T-helper 1 cell treated with Interleukin-12 subunit alpha and Interleukin-12 subunit beta and Interleukin-4 antibody, amounts not matched to agents 30 μg/mL and 1 μg/mL, for 36 hours (primary cell): ENCODE results near the gene FBXL7.

ENCODE experiments used
- H3K27ac Mint-ChIP-seq: one replicate; pipeline ENCODE4 v1.8.0; 2021; ENCODE audit warnings: mild to moderate bottlenecking, mixed read lengths
- H3K27me3 Mint-ChIP-seq: one replicate; pipeline ENCODE4 v1.8.0; 2021; ENCODE audit warnings: low read depth, mixed read lengths
- H3K36me3 Mint-ChIP-seq: one replicate; pipeline ENCODE4 v1.8.0; 2021; ENCODE audit warnings: low read depth, mixed read lengths
- H3K4me1 Mint-ChIP-seq: one replicate; pipeline ENCODE4 v1.8.0; 2021; ENCODE audit warnings: low read depth, mixed read lengths
- H3K4me3 Mint-ChIP-seq: one replicate; pipeline ENCODE4 v1.8.0; 2021; ENCODE audit warnings: mild to moderate bottlenecking, moderate library complexity, mixed read lengths
- H3K9me3 Mint-ChIP-seq: one replicate; pipeline ENCODE4 v1.8.0; 2021; ENCODE audit warnings: mixed read lengths

Gene FBXL7

DNA sequence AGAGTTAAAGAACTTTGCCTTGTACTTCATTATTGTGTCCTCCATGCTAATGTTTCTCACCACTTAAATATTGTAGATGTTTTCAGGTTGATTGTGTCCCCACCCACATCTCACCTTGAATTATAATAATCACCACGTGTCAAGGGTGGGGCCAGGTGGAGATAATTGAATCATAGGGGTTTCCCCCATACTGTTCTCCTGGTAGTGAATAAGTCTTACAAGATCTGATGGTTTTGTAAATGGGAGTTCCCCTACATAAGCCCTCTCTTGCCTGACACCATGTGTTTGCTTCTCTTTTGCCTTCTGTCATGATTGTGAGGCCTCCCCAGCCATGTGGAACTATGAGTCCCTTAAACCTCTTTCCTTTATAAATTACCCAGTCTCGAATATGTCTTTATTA is 248.3 kb downstream of the FBXL7 start:
- Mint-ChIP-seq H3K27me3 (no peaks in the 10 kb centered on the region), H3K9me3 (peaks cover 15% of the 10 kb centered on the region), H3K36me3 (no peaks in the 10 kb centered on the region), H3K4me1 (no peaks in the 10 kb centered on the region), H3K27ac (no peak overlapping the region), H3K4me3 (no peak overlapping the region)

DNA sequence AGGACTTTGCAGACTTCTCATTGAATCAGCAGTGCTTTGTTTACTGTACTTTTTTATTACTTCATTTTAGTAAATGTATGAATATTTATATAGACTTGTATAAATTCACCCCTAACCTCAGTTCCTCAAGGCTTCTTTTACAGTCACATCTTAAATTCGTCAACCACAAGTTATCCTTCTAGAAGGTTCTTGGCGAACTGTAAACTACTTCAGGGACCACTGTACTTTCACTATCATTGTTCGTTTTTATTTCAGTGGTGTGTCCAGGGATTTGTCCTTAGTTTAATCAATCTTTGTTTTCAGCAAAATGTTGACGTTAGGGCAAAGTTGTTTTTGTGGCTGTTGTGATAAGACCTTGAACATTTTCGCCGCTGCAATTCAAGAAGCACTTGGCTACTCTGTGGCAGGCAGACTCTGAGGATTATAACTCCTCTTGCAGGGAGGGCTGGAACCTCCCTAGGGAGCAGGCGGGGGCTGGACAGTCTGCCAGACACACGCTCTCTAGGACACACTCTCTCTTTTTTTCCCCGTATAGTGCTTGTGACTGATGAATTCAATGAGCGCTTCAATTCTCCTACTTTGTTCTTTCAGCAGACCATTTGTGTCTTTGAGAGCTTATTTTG is 252.8 kb downstream of the FBXL7 start:
- no peaks in the 10 kb centered on the region for H3K27me3 Mint-ChIP-seq
- no peaks in the 10 kb centered on the region for H3K4me1 Mint-ChIP-seq
- H3K27ac Mint-ChIP-seq = no peak overlapping the region
- no peaks in the 10 kb centered on the region for H3K36me3 Mint-ChIP-seq
- H3K9me3 Mint-ChIP-seq = peaks cover 10% of the 10 kb centered on the region
- H3K4me3 Mint-ChIP-seq = no peak overlapping the region

DNA sequence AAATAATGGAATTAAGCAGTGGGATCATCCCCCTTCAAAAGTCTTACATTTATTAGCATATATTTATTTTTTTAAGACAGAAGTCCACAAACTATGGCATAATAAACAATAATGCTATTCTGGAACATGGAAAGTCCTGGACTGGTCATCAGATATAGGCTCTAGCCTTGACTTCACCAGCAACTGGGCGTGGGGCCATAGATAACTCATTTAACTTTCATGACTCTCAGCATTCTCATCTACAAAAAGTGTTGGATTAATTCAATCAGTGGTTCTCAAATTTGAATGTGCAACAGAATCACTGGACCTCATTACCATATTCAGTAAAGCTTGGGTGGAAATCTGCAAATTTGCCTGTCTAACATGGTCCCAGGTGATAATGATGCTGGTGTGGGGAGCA is 253.8 kb downstream of the FBXL7 start:
- peaks cover 8% of the 10 kb centered on the region for H3K9me3 Mint-ChIP-seq
- no peaks in the 10 kb centered on the region for H3K4me1 Mint-ChIP-seq
- no peaks in the 10 kb centered on the region for H3K27me3 Mint-ChIP-seq
- no peak overlapping the region for H3K27ac Mint-ChIP-seq
- H3K36me3 Mint-ChIP-seq = no peaks in the 10 kb centered on the region
- no peak overlapping the region for H3K4me3 Mint-ChIP-seq

DNA sequence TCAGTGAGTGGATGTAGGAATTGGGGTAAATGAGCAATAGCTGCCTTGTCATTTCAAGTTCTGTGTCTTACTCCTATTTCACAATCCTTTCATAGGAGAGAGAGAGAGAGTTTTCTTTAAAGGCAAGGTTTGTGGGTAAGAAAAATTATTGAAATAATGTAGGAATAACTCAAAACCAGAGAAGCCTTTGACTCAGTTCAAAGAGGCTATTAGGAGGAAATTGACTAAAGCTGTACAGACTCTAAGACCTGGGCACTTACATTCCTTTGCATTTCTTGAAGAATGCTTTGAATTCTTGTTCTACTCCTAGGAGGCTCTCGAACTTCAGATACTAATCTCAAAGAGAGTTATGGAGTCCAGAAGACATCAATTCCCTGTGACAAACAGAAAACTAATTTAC is 257.1 kb downstream of the FBXL7 start:
- no peak overlapping the region for H3K4me3 Mint-ChIP-seq
- no peak overlapping the region for H3K27ac Mint-ChIP-seq
- H3K36me3 Mint-ChIP-seq = no peaks in the 10 kb centered on the region
- H3K9me3 Mint-ChIP-seq = peaks cover 7% of the 10 kb centered on the region
- H3K27me3 Mint-ChIP-seq = no peaks in the 10 kb centered on the region
- no peaks in the 10 kb centered on the region for H3K4me1 Mint-ChIP-seq

DNA sequence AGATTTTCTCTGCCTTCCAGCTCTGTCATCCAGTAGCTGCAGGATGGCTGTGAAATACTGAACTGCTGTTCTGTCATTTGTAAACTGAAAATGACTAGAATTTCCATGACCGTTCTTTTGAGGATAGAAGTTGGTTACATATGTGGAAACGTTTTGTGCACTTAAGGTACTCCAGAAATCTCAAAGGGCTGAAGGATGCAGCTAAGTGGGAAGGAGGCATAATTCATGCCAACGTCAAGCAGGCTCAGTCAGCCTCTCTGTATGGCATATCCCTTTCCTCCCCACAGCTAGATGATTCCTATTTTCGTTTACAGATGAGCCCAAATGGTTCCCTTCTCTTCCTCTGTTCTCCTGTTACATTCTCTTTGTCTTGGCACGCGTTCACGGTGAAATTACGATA is 257.6 kb downstream of the FBXL7 start:
- no peak overlapping the region for H3K27ac Mint-ChIP-seq
- H3K36me3 Mint-ChIP-seq = no peaks in the 10 kb centered on the region
- H3K4me3 Mint-ChIP-seq = no peak overlapping the region
- H3K4me1 Mint-ChIP-seq = no peaks in the 10 kb centered on the region
- H3K27me3 Mint-ChIP-seq = no peaks in the 10 kb centered on the region
- peaks cover 9% of the 10 kb centered on the region for H3K9me3 Mint-ChIP-seq

- Mint-ChIP-seq H3K4me3 (no peak overlapping the region), H3K4me1 (no peaks in the 10 kb centered on the region), H3K27me3 (no peaks in the 10 kb centered on the region), H3K27ac (no peak overlapping the region), H3K36me3 (no peaks in the 10 kb centered on the region), H3K9me3 (peaks cover 20% of the 10 kb centered on the region)
These were observed 262.7 kb downstream of the FBXL7 start for GRCh38 chr5:15762668-15763067.

DNA sequence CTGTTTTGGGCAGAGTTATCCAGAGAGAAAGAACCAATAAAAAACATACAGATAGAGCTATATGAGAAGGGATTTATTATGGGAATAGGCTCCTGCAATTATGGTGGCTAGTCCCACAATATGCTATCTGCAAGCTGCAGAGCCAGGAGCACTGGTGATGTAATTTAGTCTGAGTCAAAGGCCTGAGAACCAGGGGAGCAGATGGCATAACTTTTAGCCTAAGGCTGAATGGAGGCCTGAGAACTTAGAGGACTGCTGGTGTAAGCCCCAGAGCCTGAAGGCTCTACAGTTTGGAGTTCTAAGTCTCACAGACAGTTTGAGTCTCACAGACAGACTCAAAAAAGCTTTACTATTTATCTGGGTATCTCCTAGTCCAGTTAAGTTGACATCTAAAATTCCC is 263.8 kb downstream of the FBXL7 start:
- Mint-ChIP-seq H3K27ac (no peak overlapping the region), H3K9me3 (peaks cover 16% of the 10 kb centered on the region), H3K27me3 (no peaks in the 10 kb centered on the region), H3K4me3 (no peak overlapping the region), H3K4me1 (no peaks in the 10 kb centered on the region), H3K36me3 (no peaks in the 10 kb centered on the region)

DNA sequence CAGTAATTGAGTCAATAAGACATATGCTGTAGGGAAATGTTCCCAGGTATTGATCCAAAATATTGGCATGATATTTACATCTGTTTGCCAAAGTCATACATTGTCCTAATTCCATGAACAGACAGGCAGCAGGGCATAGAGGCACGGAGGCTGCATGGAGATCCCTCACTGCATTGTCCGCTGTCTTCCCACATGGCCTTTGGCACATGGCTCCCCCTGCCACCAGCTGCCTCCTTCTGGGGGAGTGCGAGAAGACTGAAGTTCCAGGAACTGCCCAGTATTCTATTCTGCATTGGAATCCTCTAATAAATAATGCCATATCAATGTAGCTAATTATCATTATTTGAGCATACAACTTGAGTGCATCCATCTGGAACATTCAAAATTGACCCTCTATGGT is 269.0 kb downstream of the FBXL7 start:
- H3K4me3 Mint-ChIP-seq = no peak overlapping the region
- no peaks in the 10 kb centered on the region for H3K27me3 Mint-ChIP-seq
- no peaks in the 10 kb centered on the region for H3K36me3 Mint-ChIP-seq
- H3K4me1 Mint-ChIP-seq = no peaks in the 10 kb centered on the region
- H3K27ac Mint-ChIP-seq = no peak overlapping the region
- H3K9me3 Mint-ChIP-seq = peaks cover 26% of the 10 kb centered on the region

DNA sequence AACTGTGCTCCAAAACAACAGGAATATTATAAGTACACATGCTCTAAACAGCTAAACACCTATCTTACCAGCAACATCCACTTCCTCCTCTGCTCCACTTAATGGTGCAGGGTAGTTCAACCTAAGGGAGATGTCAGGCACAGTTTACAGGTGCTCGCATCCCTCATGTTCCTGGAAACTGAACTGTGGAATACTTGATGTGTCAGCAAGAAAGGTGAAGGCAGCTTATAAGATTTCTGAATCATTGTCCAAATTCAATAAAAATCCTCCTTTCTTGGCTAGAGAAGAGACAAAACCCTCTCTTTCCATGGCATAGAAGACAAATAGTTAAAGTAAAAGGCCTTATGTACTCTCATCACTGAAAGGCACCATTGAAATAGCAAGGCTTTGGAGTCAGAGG is 272.2 kb downstream of the FBXL7 start:
- Mint-ChIP-seq H3K4me1 (no peaks in the 10 kb centered on the region), H3K9me3 (peaks cover 17% of the 10 kb centered on the region), H3K27ac (no peak overlapping the region), H3K4me3 (no peak overlapping the region), H3K36me3 (no peaks in the 10 kb centered on the region), H3K27me3 (no peaks in the 10 kb centered on the region)

GRCh38 chr5:15774632-15775031 is 274.7 kb downstream of the FBXL7 start:
- Mint-ChIP-seq H3K36me3 (no peaks in the 10 kb centered on the region), H3K4me1 (no peaks in the 10 kb centered on the region)

DNA sequence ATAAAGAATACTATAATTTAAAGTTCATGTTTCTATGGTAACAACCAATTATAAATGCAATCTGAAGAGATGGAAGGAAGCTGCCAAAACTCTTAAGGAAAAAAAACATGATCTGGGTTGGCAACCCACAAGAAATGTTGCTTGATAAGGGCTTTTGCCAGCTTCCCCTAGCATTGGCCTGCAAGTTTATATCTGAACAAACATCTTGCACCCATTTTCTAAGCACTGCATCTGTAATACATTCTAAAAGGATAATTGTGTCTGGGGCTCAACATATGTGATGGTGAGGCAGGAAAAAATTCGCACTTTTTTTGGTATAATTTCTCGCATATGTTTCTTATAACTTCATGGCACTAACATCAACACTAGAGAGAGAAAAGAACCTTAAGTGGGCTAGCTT is 276.4 kb downstream of the FBXL7 start:
- H3K27me3 Mint-ChIP-seq = no peaks in the 10 kb centered on the region
- H3K9me3 Mint-ChIP-seq = peaks cover 12% of the 10 kb centered on the region
- H3K4me3 Mint-ChIP-seq = no peak overlapping the region

More at GRCh38 chr5:15774632-15775031, 274.7 kb downstream of the FBXL7 start:
- Mint-ChIP-seq H3K27me3 (no peaks in the 10 kb centered on the region), H3K9me3 (peaks cover 15% of the 10 kb centered on the region), H3K4me3 (no peak overlapping the region), H3K27ac (no peak overlapping the region)

DNA sequence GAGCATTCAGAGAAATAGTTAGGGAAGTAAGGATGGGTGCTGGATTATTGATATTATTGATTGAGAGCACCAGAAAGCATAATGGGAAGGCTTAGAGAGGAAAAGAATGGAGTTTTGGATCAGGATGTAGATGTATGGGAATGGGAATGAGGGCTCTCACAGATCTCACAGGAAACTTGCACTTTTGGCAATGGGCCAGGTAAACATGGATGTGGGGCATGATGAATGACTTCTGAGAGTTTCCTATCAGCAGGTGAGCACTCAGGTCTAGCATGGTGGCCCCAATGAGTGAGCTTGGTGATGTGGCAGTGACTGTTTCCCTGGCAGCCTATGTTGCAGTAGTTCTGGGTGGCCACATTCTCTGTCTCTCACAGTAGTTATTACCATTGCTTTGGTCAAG is 283.8 kb downstream of the FBXL7 start:
- Mint-ChIP-seq H3K9me3 (peaks cover 11% of the 10 kb centered on the region), H3K27ac (no peak overlapping the region), H3K27me3 (no peaks in the 10 kb centered on the region), H3K4me3 (no peak overlapping the region), H3K36me3 (no peaks in the 10 kb centered on the region), H3K4me1 (no peaks in the 10 kb centered on the region)

More for the DNA sequence above, 276.4 kb downstream of the FBXL7 start:
- no peaks in the 10 kb centered on the region for H3K4me1 Mint-ChIP-seq
- H3K36me3 Mint-ChIP-seq = no peaks in the 10 kb centered on the region
- no peak overlapping the region for H3K27ac Mint-ChIP-seq

DNA sequence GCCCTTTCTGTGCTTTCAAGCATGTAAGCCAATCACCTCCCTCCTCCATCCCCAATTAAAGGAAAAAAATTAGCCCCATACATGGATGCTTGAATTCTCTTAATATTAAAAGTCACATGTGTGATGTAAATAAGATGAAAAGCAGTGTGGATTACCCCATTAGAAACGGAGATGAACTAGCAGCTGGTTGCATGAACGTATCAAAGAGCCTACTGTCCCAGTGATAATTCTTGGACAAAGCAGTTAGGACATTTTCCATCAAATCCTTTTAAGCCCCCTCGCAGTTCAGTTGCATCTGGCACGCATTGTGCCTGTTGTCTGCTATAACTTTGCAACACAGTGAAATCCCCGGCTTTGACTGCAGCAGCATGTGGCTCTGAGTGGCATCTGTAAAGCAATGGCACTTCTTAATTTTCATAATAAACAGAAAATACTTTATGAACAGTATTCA is 285.6 kb downstream of the FBXL7 start:
- Mint-ChIP-seq H3K4me1 (no peaks in the 10 kb centered on the region), H3K36me3 (no peaks in the 10 kb centered on the region), H3K4me3 (no peak overlapping the region), H3K27me3 (no peaks in the 10 kb centered on the region), H3K9me3 (peaks cover 7% of the 10 kb centered on the region), H3K27ac (no peak overlapping the region)

GRCh38 chr5:15786326-15786725 is 286.3 kb downstream of the FBXL7 start:
- no peaks in the 10 kb centered on the region for H3K4me1 Mint-ChIP-seq
- no peak overlapping the region for H3K4me3 Mint-ChIP-seq
- H3K9me3 Mint-ChIP-seq = peaks cover 1% of the 10 kb centered on the region
- H3K27ac Mint-ChIP-seq = no peak overlapping the region
- no peaks in the 10 kb centered on the region for H3K27me3 Mint-ChIP-seq
- no peaks in the 10 kb centered on the region for H3K36me3 Mint-ChIP-seq

DNA sequence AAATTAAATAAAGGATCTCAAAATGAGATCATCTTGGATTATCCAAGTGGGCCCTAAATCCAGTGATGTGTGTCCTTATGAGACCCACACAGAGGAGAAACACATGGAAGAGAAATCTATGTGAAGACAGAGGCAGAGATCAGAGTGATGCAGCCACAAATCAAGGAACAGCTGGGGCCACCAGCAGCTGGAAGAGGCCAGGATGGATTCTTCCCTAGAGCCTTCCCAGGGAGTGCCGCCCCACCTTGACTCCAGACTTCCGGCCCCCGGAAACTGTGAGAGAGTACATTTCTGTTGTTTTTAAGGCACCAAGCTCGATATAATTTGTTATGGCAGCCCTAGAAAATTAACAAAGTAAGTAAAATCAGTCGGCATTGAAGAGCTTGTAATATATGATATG is 286.9 kb downstream of the FBXL7 start:
- no peaks in the 10 kb centered on the region for H3K36me3 Mint-ChIP-seq
- no peaks in the 10 kb centered on the region for H3K27me3 Mint-ChIP-seq
- H3K9me3 Mint-ChIP-seq = no peaks in the 10 kb centered on the region
- H3K4me1 Mint-ChIP-seq = no peaks in the 10 kb centered on the region
- no peak overlapping the region for H3K4me3 Mint-ChIP-seq
- H3K27ac Mint-ChIP-seq = no peak overlapping the region

DNA sequence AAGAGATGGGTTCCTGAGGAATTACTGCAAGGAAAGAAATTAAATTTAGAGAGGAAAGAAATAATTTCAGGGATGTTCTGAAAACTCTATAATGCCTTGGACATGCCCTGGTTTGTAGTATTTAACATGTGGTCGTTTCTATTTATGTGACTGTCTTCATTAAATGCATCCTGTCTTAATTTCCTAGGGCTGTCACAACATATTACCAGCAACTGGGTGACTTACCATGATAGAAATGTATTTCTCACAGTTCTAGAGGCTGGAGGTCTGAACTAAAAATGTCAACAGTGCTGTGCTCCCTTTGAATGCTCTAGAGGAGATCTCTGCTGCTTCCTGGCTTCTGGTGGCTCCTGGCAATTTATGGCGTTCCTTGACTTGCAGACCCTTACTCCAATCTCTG is 287.7 kb downstream of the FBXL7 start:
- H3K27me3 Mint-ChIP-seq = no peaks in the 10 kb centered on the region
- no peaks in the 10 kb centered on the region for H3K36me3 Mint-ChIP-seq
- no peak overlapping the region for H3K4me3 Mint-ChIP-seq
- no peaks in the 10 kb centered on the region for H3K9me3 Mint-ChIP-seq
- H3K4me1 Mint-ChIP-seq = no peaks in the 10 kb centered on the region
- H3K27ac Mint-ChIP-seq = no peak overlapping the region
